IMR-90 (cell line): ENCODE data around the gene PAX8. TPM values are rescaled to one million over a fixed set of nuclear protein-coding genes. Genes with fewer than 3 reads are reported as not detected.

Experiments
- ATAC-seq: fragments of 200-7000 bp; cut with Tn5 transposase; 2 replicates; pipeline ENCODE4 v1.9.1; 2020; ENCODE audit warnings: low read depth, mild to moderate bottlenecking, moderate library complexity
- BruUV-seq: library from RNA; stranded (reverse); fragments of 400-500 nt; replicated peaks from 2 replicates; lab custom pipeline; 2021; lab: Mats Ljungman, UMichigan
- CTCF ChIA-PET: fragments of 300-600 bp; formaldehyde crosslinking; extraction: SDS; loops from one replicate; lab custom pipeline; 2021; ENCODE audit warnings: antibody characterized with exemption; lab: Yijun Ruan, JAX
- POLR2A ChIA-PET: fragments of 300-600 bp; sonication (Branson Sonifier 250); formaldehyde crosslinking; loops from one replicate; lab custom pipeline; 2022; ENCODE audit warnings: antibody characterized with exemption; ENCODE audit not compliant: unreplicated experiment; lab: Charles Lee
- DNase-seq: peaks from one replicate; pipeline ENCODE4 v3.0.0; 2013
- H2AFZ ChIP-seq: replicated peaks from 2 replicates; pipeline ENCODE3; 2013; ENCODE audit warnings: low read length, mild to moderate bottlenecking; ENCODE audit not compliant: poor library complexity
- H2AK5ac ChIP-seq: 2 replicates; pipeline ENCODE4 v1.6.1; 2013; ENCODE audit warnings: low read depth, low read length, inconsistent platforms
- H2AK9ac ChIP-seq: replicated peaks from 2 replicates; pipeline ENCODE3; 2013; ENCODE audit warnings: mild to moderate bottlenecking, low read depth, low read length, moderate library complexity; ENCODE audit not compliant: poor library complexity
- H2BK120ac ChIP-seq: 2 replicates; pipeline ENCODE4 v1.6.1; 2013; ENCODE audit warnings: low read depth, low read length, inconsistent platforms
- H2BK15ac ChIP-seq: 3 replicates; pipeline ENCODE4 v1.6.1; 2013; ENCODE audit warnings: low read depth, low read length, inconsistent platforms
- H2BK20ac ChIP-seq: 2 replicates; pipeline ENCODE4 v1.6.1; 2013; ENCODE audit warnings: low read depth, mild to moderate bottlenecking, inconsistent platforms, low read length, moderate library complexity
- H2BK5ac ChIP-seq: 2 replicates; pipeline ENCODE4 v1.6.1; 2013; ENCODE audit warnings: mild to moderate bottlenecking, low read depth, low read length, inconsistent platforms; ENCODE audit not compliant: poor library complexity, severe bottlenecking
- H3K14ac ChIP-seq: replicated peaks from 2 replicates; pipeline ENCODE4 v1.6.1; 2013; ENCODE audit warnings: low read depth, low read length, inconsistent platforms
- H3K18ac ChIP-seq: 2 replicates; pipeline ENCODE4 v1.6.1; 2013; ENCODE audit warnings: low read depth, low read length, control low read depth
- H3K23ac ChIP-seq: 2 replicates; pipeline ENCODE4 v1.6.1; 2013; ENCODE audit warnings: low read depth, low read length, inconsistent platforms
- H3K27ac ChIP-seq: 2 replicates; pipeline ENCODE4 v1.5.1; 2013; ENCODE audit warnings: mild to moderate bottlenecking, control low read depth, low read length; ENCODE audit not compliant: insufficient read depth
- H3K27me3 ChIP-seq: 2 replicates; pipeline ENCODE4 v1.6.1; 2013; ENCODE audit warnings: low read length; ENCODE audit not compliant: control insufficient read depth, insufficient read depth
- H3K36me3 ChIP-seq: 2 replicates; pipeline ENCODE4 v1.6.1; 2013; ENCODE audit warnings: low read length, mixed read lengths; ENCODE audit not compliant: control insufficient read depth, insufficient read depth
- H3K4ac ChIP-seq: 2 replicates; pipeline ENCODE4 v1.6.1; 2013; ENCODE audit warnings: low read depth, low read length, inconsistent platforms
- H3K4me1 ChIP-seq: 2 replicates; pipeline ENCODE4 v1.6.1; 2013; ENCODE audit warnings: low read length, mixed read lengths; ENCODE audit not compliant: control insufficient read depth, insufficient read depth
- H3K4me2 ChIP-seq: 2 replicates; pipeline ENCODE4 v1.6.1; 2013; ENCODE audit warnings: low read depth, mild to moderate bottlenecking, control low read depth, low read length, moderate library complexity
- H3K4me3 ChIP-seq: 2 replicates; pipeline ENCODE4 v1.5.1; 2013; ENCODE audit warnings: low read depth, mild to moderate bottlenecking, control low read depth, low read length, moderate library complexity; ENCODE audit not compliant: insufficient read depth
- H3K56ac ChIP-seq: 2 replicates; pipeline ENCODE4 v1.6.1; 2013; ENCODE audit warnings: low read length, inconsistent platforms; ENCODE audit not compliant: insufficient read depth; ENCODE audit errors: extremely low read depth
- H3K79me1 ChIP-seq, 2 experiments: 2 replicates each; pipeline ENCODE4 v1.6.1; 2013; ENCODE audit warnings: low read length in 2 of 2, inconsistent platforms in 1 of 2, low read depth in 1 of 2
- H3K9ac ChIP-seq: 2 replicates; pipeline ENCODE4 v1.6.1; 2013; ENCODE audit warnings: low read depth, low read length, control low read depth
- H3K9me1 ChIP-seq: 2 replicates; pipeline ENCODE4 v1.6.1; 2013; ENCODE audit warnings: low read length, inconsistent platforms; ENCODE audit not compliant: insufficient read depth
- H3K9me3 ChIP-seq: 2 replicates; pipeline ENCODE4 v1.6.1; 2013; ENCODE audit warnings: low read length; ENCODE audit not compliant: control insufficient read depth, insufficient read depth
- H4K20me1 ChIP-seq: 2 replicates; pipeline ENCODE4 v1.6.1; 2013; ENCODE audit warnings: low read length, inconsistent platforms; ENCODE audit not compliant: insufficient read depth
- H4K5ac ChIP-seq: 2 replicates; pipeline ENCODE4 v1.6.1; 2013; ENCODE audit warnings: mild to moderate bottlenecking, low read depth, low read length, control low read depth
- H4K8ac ChIP-seq, 2 experiments: 2 replicates each; pipeline ENCODE4 v1.6.1; 2013; ENCODE audit warnings: low read depth in 2 of 2, low read length in 2 of 2, control low read depth in 1 of 2, inconsistent platforms in 1 of 2
- H4K91ac ChIP-seq: 2 replicates; pipeline ENCODE4 v1.6.1; 2013; ENCODE audit warnings: low read depth, low read length, inconsistent platforms; ENCODE audit not compliant: insufficient read depth
- BHLHE40 ChIP-seq: fragments of 150-350 bp; IDR thresholded peaks from 2 replicates; pipeline ENCODE4 v1.6.1; 2016; ENCODE audit warnings: mild to moderate bottlenecking, low read depth, low read length
- CEBPB ChIP-seq: IDR thresholded peaks from 2 replicates; pipeline ENCODE4 v1.6.1; 2012; ENCODE audit warnings: low read depth, low read length, improper control_type of control experiment
- CHD1 ChIP-seq: IDR thresholded peaks from 2 replicates; pipeline ENCODE4 v1.6.1; 2012; ENCODE audit warnings: low read depth, low read length, improper control_type of control experiment
- CTCF ChIP-seq: conservative IDR thresholded peaks from 2 replicates; pipeline ENCODE4 v1.5.1; 2012; ENCODE audit warnings: mild to moderate bottlenecking, low read depth, low read length, improper control_type of control experiment
- ELK1 ChIP-seq: fragments of 150-350 bp; IDR thresholded peaks from 2 replicates; pipeline ENCODE4 v1.6.1; 2016; ENCODE audit warnings: low read depth, mild to moderate bottlenecking, low read length, moderate library complexity, borderline replicate concordance
- FOS ChIP-seq: fragments of 150-350 bp; IDR thresholded peaks from 2 replicates; pipeline ENCODE4 v1.6.1; 2016; ENCODE audit warnings: low read depth, low read length
- MAFK ChIP-seq: IDR thresholded peaks from 2 replicates; pipeline ENCODE4 v1.6.1; 2012; ENCODE audit warnings: low read depth, low read length, improper control_type of control experiment
- MAZ ChIP-seq: IDR thresholded peaks from 2 replicates; pipeline ENCODE4 v1.6.1; 2012; ENCODE audit warnings: low read depth, mild to moderate bottlenecking, low read length, improper control_type of control experiment, moderate library complexity, borderline replicate concordance
- MXI1 ChIP-seq: IDR thresholded peaks from 2 replicates; pipeline ENCODE4 v1.6.1; 2012; ENCODE audit warnings: low read depth, mild to moderate bottlenecking, low read length, moderate library complexity, borderline replicate concordance
- NFE2L2 ChIP-seq: fragments of 150-350 bp; IDR thresholded peaks from 2 replicates; pipeline ENCODE4 v1.6.1; 2016; ENCODE audit warnings: low read depth, mild to moderate bottlenecking, low read length
- POLR2A ChIP-seq: IDR thresholded peaks from 2 replicates; pipeline ENCODE4 v1.6.1; 2012; ENCODE audit warnings: mild to moderate bottlenecking, low read depth, low read length
- RAD21 ChIP-seq: IDR thresholded peaks from 2 replicates; pipeline ENCODE4 v1.6.1; 2012; ENCODE audit warnings: low read length, improper control_type of control experiment
- RCOR1 ChIP-seq: IDR thresholded peaks from 2 replicates; pipeline ENCODE4 v1.6.1; 2012; ENCODE audit warnings: mild to moderate bottlenecking, low read length, improper control_type of control experiment; ENCODE audit not compliant: insufficient replicate concordance
- RFX5 ChIP-seq: IDR thresholded peaks from 2 replicates; pipeline ENCODE4 v1.8.0; 2012; ENCODE audit warnings: low read depth, mild to moderate bottlenecking, low read length, moderate library complexity
- SMC3 ChIP-seq: fragments of 150-350 bp; IDR thresholded peaks from 2 replicates; pipeline ENCODE4 v1.6.1; 2016; ENCODE audit warnings: low read depth, mild to moderate bottlenecking, antibody characterized with exemption, low read length, moderate library complexity
- USF2 ChIP-seq: fragments of 150-350 bp; IDR thresholded peaks from 2 replicates; pipeline ENCODE4 v1.6.1; 2017; ENCODE audit warnings: mild to moderate bottlenecking, antibody characterized with exemption, low read length, low read depth
- WGBS, 2 experiments: methylation state at CpG; one replicate each; pipeline versions ENCODE4 v1.1.5 to v1.1.7; 2013; ENCODE audit warnings: missing lambda C conversion rate in 2 of 2; ENCODE audit not compliant: insufficient read length in 1 of 2; ENCODE audit errors: extremely low coverage in 2 of 2; 5-methylcytosine and 5-hydroxymethylcytosine counted together
- dilution Hi-C: fragments of 300-500 bp; cut with HindIII; formaldehyde crosslinking; loops from one replicate; pipeline ENCODE4 v1.14.3; 2018; ENCODE audit warnings: low sequenced_read_pairs; ENCODE audit not compliant: unreplicated experiment
- in situ Hi-C: fragments of 300-500 bp; cut with MboI; formaldehyde crosslinking; loops from 3 replicates; pipeline ENCODE4 v1.14.3; 2019; ENCODE audit warnings: low sequenced_read_pairs, inconsistent platforms, mixed read lengths
- intact Hi-C: fragments of 100-400 bp; cut with micrococcal nuclease; formaldehyde crosslinking; loops from 2 replicates; pipeline ENCODE4 v1.10.0; 2022
- polyA plus RNA-seq, 3 experiments: library from polyadenylated mRNA; depleted of rRNA; stranded (reverse); fragments of >200 nt; gene quantifications; 2 replicates each; pipeline ENCODE4 v1.2.3, GENCODE V29; 2012; ENCODE audit warnings: low replicate concordance in 1 of 3
- total RNA-seq: library from RNA; depleted of rRNA; stranded (reverse); fragments of >200 nt; gene quantifications from 2 replicates; pipeline ENCODE4 v1.2.3, GENCODE V29; 2012

Gene PAX8
- total and polyA plus RNA-seq, 2 of the 4 experiments (the other 2 are of a cell fraction) = 0.18 to 1.5 TPM

- Histone ChIP-seq H3K27me3 (peaks cover 67% of the 10 kb centered on the region), H2AK9ac (no peak overlapping the region), H2BK5ac (no peak overlapping the region), H3K4me2 (no peak overlapping the region), H3K9me1 (peaks cover 3% of the 10 kb centered on the region; the same call in 1 of the 2 replicates), H4K8ac (no peak overlapping the region), H3K27ac (no peak overlapping the region), H3K9ac (no peak overlapping the region), H2AFZ (no peak overlapping the region), H2BK20ac (no peak overlapping the region), H3K9me3 (no peaks in the 10 kb centered on the region), H3K4me3 (no peak overlapping the region), H3K18ac (no peak overlapping the region), H4K5ac (no peak overlapping the region), H3K79me1 (no peaks in the 10 kb centered on the region), H2AK5ac (no peak overlapping the region), H3K23ac (no peak overlapping the region), H3K4me1 (0 out of 2 replicates have a peak, but pooled peaks cover 2% of the 10 kb centered on the region), H3K56ac (no peak overlapping the region), H2BK15ac (no peak overlapping the region), H2BK120ac (no peak overlapping the region), H4K91ac (no peak overlapping the region), H3K4ac (no peak overlapping the region), H3K36me3 (no peaks in the 10 kb centered on the region), H4K20me1 (no peaks in the 10 kb centered on the region), H3K14ac (no peak overlapping the region)
- no peak for DNase-seq
- POLR2A ChIA-PET = no interaction called here
- WGBS, 2 experiments = 55% methylated on average over 3 of the region's 7 CpGs; no CpG with 5 or more reads in 1 of the 2 experiments
- in situ Hi-C loops = no loop called here
- dilution Hi-C loops = no loop called here
- CTCF ChIA-PET = no interaction called here
- no peak for ATAC-seq
- intact Hi-C loops = no loop called here
- TF ChIP-seq FOS (no peak), RCOR1 (no peak), MAFK (no peak), CHD1 (no peak), RFX5 (no peak), MXI1 (no peak), ELK1 (no peak), NFE2L2 (no peak), SMC3 (no peak), CEBPB (no peak), POLR2A (no peak), MAZ (no peak), CTCF (no peak), RAD21 (no peak), USF2 (no peak), BHLHE40 (no peak)
- no TSS peak for BruUV-seq
Observed at GRCh38 chr2:113266431-113266830, 12.3 kb downstream of the PAX8 start.
